NOMO-1 treated with dmso at 0.1 percent for 144 hours (cell line): ENCODE measurements around the gene C1R.

ENCODE experiments used
- DNase-seq: peaks from one replicate; lab custom pipeline; 2025; ENCODE audit not compliant: unreplicated experiment; lab: John Stamatoyannopoulos, UW

C1R gene

GRCh38 chr12:7092229-7092985, at the start of gene C1R:
TSS of gene C1R (minus strand) at chr12:7092445. CDS start at chr12:7092388, 57 bp downstream.
- peak; percentile 32 for DNase-seq

DNA sequence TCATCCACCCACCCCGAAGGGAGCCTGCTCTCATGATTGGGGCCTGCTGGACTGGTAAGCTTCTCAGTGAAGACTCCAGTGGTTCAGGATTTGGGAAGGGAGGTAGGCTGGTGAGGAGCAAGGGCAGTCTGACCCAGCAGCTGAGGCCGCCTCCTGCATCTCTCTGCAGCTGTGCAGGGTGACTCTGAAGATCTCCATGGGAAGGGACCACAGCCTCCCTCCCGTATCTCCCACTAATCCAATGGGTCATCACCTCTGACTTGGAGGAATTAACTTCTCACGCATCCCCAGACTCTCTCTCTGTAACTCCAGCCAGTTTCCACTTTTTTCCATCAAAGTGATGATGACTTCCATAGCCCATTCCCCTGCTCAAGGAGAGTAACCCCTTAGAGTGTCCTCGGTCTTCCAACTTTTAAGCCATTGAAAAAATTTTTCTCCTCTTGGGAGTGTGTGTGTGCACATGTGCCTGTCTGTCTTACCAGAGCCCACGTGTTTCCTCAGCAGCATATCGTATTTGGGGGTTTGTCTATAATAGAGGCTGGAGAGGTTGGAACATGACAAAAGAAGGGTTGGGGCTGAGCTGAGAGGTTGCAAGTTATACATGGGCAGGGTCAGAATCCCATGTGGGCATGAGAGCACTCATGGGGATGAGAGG, 49.2 kb upstream of the C1R start:
- no peak for DNase-seq

DNA sequence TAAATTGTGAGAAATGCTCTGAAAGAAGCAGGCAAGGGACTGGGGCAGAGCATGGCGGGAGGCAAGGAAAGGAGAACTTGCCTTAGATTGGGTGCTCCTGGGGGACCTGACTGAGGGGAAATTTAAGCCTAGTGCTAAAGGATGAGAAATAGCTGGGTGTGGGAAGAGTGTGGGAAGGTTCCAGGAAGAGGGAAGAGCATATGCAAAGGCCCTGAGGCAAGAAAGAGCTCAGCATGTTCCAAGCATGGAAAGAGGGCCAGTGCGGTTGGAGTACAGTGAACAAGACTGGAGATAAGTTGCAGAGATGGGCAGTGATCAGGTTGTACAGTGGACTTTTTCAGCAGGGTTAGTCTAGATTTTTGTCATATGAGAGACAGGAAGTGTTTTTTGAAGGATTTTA, 47.0 kb upstream of the C1R start:
- no peak for DNase-seq

GRCh38 chr12:7137908-7138307, 45.7 kb upstream of the C1R start:
- no peak for DNase-seq

DNA sequence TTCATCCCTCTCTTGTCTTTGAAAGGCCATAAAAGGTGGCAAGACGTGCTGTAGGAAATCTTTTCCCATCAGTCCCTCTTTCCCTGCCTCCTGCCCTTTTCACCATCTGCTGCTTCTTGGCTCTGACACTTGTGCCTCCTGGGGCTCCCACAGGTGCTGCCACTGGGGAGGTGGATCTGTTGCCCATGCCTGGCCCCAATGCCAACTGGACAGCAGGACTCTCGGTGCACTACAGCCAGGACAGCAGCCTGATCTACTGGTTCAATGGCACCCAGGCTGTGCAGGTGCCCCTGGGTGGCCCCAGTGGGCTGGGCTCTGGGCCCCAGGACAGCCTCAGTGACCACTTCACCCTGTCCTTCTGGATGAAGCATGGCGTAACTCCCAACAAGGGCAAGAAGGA, 44.4 kb upstream of the C1R start:
- DNase-seq, result no peak

DNA sequence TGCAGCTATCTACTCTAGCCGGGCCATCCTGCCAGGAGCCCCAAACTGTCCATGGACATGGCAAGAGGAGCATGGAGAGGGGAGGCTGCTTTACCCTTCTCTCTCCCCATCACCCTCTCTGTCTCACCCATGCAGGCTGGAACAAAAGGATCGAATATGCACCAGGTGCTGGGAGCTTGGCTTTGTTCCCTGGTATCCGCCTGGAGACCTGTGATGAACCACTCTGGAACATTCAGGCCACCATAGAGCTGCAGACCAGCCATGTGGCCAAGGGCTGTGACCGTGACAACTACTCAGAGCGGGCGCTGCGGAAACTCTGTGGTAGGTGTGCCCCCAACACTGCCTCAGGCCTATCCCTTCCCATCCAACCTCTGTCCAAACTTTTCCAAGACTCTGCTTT, 43.8 kb upstream of the C1R start:
- no peak for DNase-seq

DNA sequence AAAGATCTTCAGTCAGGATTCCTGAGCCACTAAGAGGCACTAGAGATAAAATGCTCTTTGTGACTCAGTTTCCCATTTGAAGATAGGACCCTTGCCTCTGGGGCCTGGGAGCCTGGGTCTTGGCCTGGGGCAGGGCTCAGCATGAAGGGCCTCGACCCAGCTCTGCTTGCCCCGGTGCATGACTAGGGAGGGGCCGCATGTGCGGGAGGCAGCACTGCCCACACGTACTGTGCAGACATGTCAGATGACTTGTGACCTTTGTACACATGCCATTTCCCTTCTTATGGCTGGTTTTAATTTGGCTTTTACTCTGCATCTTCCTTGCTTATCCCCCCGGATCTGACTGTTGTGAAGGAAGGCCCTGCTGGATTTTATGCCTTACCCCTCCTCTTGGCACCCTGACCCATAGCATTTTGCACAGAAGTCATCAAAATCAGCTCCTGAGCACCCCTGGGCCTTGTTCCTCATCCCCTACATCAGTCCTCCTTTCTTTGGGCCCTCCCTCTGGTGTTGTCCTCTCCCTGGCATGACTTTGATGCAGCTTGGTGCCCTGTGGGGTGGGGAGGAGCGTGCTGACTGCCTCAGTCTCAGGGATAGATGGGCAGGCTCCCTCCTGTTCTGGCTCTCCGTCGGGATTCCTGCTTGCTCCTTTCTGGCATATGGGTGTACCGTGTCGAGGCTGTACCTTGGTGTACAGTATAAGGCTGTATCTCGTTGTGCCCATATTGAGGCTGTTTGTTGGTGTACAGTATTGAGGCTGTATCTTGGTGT, 42.3 kb upstream of the C1R start:
- DNase-seq, result no peak

DNA sequence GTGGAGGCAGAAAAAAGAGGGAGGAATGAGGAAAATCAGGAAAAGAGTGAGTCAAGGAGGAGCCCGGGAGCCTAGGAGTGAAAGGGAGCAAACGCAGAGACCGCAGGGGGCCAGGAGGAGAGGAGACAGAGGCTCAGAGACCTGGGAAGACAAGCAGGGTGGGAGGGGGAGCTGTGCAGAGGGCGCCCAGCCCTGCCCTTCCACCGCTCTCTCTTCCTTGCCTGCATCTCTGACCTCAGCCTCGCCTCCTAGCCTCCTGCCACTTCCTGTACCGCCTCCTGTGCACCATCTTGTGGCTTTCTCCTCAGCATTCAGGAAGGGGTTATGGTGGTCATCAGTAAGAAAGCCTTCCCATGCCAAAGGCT, 39.2 kb upstream of the C1R start:
- DNase-seq, result no peak

DNA sequence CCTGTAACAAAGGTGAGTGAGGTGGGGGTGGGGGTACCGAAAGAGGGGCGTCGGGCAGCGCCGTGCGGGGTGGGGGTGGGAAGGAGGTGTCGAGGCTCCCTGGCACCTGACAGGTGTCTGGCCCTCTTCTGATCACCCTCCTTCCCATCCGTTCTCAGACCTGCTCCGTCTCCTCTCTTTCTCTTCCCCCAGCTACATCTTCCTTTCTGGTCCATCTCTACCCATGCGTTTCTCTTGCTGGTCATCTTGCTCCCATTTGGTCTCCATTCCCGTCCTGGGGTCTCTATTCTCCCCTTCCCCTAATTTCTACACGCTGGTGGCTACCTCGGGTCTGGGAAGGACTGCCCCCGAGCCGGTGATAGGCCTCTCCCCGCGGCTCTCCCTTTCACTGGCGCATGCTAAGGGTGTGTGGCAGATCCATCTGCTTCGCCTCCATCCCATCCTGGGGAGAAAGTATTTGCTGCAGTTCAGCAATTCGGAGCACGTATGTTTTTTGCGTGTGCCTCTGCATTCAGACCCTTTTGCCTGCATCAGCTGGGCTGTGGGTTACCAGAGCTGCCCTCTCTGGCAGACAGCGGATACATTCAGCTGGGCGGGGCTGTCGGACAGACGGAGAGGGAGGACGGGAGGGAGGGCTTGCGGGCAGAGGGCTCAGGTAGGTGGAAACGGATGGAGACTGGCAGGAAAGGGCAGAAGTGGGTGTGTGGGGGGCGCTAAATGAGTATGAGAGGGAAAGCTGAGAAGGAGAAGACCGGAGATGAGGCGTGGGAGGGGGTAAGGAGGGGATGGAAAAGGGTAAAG, 38.7 kb upstream of the C1R start:
- no peak for DNase-seq

GRCh38 chr12:7129872-7130691, 37.8 kb upstream of the C1R start, which contains the start of gene CLSTN3:
TSS of gene CLSTN3 (plus strand) at chr12:7130371. CDS start at chr12:7130649, 278 bp downstream.
- peak; percentile 34 for DNase-seq

GRCh38 chr12:7129287-7129871, 37.1 kb upstream of the C1R start:
- no peak for DNase-seq

DNA sequence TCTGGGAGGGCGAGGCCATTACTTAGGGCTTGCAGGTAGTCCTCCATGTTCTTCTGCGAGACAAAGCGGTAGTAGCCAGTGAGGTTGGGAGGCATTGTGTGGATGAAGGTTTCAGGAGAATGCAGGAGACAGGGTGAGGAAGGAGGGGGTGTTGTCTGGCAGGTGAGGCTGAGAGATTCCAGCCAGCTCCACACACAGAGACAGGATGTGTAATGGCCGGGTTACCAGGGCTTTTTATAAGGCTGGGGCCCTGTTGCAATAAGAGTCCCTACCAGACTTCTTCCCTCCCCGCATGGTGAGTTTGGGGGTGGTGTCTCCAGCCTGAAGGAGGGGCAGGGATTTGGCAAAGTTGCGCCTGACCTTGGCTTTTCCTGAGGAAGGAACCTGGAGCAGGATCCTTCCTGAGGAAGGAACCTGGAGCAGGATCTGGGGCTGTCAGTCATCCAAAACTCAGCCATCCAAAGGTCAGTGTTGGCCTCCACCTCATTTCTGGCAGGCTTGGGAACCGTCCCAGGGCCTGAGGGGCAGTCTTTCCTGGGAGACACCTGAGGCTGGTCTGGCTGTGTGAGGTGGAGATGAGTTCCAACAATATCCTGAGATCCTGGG, 36.5 kb upstream of the C1R start, which contains the start of gene RBP5:
Gene RBP5, minus strand, starts transcription at position 209 of the 606 bp plus-strand sequence. Its CDS starts 114 bp downstream, at position 95.
- DNase-seq, result no peak

GRCh38 chr12:7127916-7128626, 35.8 kb upstream of the C1R start:
- DNase-seq, result no peak

GRCh38 chr12:7125632-7126227, 33.5 kb upstream of the C1R start:
- no peak for DNase-seq

DNA sequence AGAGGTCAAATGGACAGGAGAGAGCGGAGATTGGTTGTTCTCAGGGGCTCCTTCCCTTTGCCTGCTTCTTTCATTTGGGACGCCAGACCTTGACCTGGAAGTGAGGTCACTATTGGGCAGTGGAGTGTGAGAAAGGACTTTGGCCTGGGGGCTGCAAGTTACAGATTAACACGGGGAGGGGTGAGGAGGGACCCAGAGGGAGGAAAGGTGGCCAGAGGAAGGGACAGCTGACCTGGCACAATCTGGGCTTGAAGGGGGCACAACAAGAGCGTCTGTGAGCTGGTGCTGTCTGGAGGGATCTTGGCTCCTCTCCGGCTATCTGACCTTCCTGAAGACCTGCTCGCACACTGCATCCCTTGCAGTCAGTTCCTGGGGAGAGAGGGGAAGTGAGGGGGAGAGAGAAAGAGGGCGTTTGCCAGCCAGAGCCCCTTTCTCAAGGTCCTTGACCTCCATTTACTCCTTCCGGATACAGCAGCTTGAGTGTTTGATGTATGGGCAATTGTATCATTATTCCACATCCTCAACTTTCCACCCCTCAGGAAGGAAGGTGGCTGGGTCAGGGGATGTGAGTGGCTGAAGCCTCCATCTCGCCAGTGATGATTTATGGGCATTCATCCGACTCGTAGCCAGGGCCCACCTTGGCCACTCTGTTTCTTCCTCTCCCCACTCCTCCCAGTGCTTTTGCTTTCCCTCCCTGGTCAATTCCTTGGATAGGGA, 31.7 kb upstream of the C1R start:
- no peak for DNase-seq

GRCh38 chr12:7122811-7123769, 30.8 kb upstream of the C1R start:
- no peak for DNase-seq

GRCh38 chr12:7121324-7121723, 29.1 kb upstream of the C1R start:
- DNase-seq, result no peak
